ENCODE data around the gene ACCS. TPM values are rescaled to one million over a fixed set of nuclear protein-coding genes. Genes with fewer than 3 reads are reported as not detected.

Gene ACCS
- total and polyA plus RNA-seq, 3 donors from 2014 or later, result 33.4 to 65.4 (median 63.0) TPM

DNA sequence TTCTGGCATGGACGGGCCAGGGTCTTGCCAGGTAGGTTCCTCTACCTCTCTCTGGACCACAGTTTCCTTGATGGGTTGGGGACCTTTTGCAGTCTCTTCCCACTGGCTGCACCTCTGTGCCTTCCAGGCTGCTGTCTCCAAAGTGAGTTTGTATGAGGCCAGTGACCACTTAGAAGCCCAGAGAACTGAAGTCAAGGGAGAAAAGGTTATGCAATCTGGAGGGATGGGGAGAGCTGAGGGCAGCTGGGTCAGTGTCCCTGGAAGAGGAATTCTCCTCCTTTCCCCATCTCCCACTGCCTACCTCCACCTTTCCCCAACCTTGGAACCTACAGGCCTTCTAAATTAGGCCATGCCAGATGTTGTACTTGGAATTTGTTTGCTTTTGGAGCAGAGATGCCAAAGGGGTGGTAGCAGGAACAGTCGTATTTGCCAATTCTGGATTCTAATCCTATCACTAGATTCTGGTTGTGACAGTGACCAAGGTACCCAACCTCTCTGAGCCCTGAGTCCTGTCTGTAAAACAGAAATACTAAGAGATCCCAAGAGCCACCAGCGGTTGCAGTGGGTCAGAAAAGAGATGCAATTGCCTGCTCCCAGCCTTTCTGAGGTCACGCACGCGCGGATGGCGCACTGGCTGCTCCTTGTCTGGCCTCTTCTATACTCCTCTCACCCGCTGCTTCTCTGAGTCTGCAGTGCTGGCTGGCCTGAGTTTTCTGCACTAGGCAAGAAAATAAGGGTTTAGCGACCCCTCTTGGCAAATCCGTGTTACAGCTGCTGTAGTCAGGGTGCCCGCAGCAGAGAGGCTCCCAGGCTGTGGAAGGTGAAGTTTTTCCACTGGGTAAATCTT lies 29.0 kb upstream of the ACCS start:
- peak; percentile 94 for DNase-seq
- intact Hi-C loops (cut with DNase I; ENCODE audit: low total_unique reads), result loop anchor here (5.0 to 10.0 kb wide), 2 partner anchors 92 to 150 kb away; partner anchors contain the start of gene C11orf96
- WGBS, 2 donors, result 33 to 38% methylated on average over 12 of the region's 12 CpGs

DNA sequence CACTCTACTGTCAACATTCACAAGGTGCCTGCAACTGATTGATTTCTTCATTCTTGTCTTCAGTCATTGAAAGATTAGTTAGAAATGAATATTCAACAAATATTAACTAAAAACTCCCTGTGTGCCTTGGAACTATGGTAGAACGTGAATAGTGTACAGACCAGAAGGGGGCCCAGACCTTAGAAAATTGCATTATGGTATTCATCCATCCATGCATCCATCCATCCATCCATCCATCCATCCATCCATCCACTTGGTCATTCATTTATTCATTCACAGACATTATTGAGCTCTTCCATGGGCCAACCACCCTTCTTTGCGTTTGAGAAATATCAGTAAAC lies 28.4 kb upstream of the ACCS start:
- TF ChIP-seq, protein P1, sequence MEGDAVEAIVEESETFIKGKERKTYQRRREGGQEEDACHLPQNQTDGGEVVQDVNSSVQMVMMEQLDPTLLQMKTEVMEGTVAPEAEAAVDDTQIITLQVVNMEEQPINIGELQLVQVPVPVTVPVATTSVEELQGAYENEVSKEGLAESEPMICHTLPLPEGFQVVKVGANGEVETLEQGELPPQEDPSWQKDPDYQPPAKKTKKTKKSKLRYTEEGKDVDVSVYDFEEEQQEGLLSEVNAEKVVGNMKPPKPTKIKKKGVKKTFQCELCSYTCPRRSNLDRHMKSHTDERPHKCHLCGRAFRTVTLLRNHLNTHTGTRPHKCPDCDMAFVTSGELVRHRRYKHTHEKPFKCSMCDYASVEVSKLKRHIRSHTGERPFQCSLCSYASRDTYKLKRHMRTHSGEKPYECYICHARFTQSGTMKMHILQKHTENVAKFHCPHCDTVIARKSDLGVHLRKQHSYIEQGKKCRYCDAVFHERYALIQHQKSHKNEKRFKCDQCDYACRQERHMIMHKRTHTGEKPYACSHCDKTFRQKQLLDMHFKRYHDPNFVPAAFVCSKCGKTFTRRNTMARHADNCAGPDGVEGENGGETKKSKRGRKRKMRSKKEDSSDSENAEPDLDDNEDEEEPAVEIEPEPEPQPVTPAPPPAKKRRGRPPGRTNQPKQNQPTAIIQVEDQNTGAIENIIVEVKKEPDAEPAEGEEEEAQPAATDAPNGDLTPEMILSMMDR (IDR thresholded peaks at IDR 0.05), result no peak
- no peak for TF ChIP-seq POLR2A (IDR thresholded peaks at IDR 0.05)
- 88 to 89% methylated on average over 2 of the region's 2 CpGs for WGBS, 2 donors

More for the DNA sequence above, 29.0 kb upstream of the ACCS start:
- peak overlapping the region; percentile 31 to 47 for H3K27ac ChIP-seq
- no peaks in the 10 kb centered on the region for H3K36me3 ChIP-seq (ENCODE audit: low read depth, missing control alignments)
- no peaks in the 10 kb centered on the region for H3K9me3 ChIP-seq
- H3K4me3 ChIP-seq, result no peak overlapping the region
- peaks cover 22% of the 10 kb centered on the region for H3K4me1 ChIP-seq
- H3K27me3 ChIP-seq, result no peaks in the 10 kb centered on the region
- TF ChIP-seq POLR2A (IDR thresholded peaks at IDR 0.05), result no peak
- TF ChIP-seq, protein P1 (IDR thresholded peaks at IDR 0.05), result peak; percentile 71 to 82 (median 79)

DNA sequence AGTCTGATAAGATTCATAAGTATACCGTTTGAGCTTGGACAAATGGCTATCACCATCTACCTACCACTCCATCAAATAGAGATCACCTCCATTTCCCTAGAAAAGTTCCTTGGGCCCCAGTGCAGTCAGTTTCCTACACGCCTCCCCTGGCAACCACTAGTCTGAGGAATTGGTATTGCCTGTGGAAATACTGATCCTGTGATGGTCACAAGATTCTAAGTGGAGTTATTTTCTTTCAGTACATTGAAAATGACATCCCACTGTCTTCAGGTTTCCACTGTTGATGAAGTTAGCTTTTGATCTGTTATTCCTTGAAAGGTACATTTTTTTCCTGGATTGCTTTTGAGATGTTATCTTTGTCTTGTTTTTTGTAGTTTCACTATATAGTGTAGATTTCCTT lies 22.9 kb upstream of the ACCS start:
- H3K4me3 ChIP-seq, result no peak overlapping the region
- H3K27me3 ChIP-seq, result no peaks in the 10 kb centered on the region
- H3K27ac ChIP-seq, result no peak overlapping the region
- intact Hi-C loops (cut with DNase I; ENCODE audit: low total_unique reads), result no loop called here
- H3K9me3 ChIP-seq, result no peaks in the 10 kb centered on the region
- H3K4me1 ChIP-seq, result no peaks in the 10 kb centered on the region
- no peak for DNase-seq
- TF ChIP-seq, protein P1 (IDR thresholded peaks at IDR 0.05), result no peak
- no peak for TF ChIP-seq POLR2A (IDR thresholded peaks at IDR 0.05)
- 90 to 95% methylated on average over 2 of the region's 2 CpGs for WGBS, 2 donors
- H3K36me3 ChIP-seq (ENCODE audit: low read depth, missing control alignments), result no peaks in the 10 kb centered on the region

More for the DNA sequence above, 28.4 kb upstream of the ACCS start:
- Histone ChIP-seq H3K27ac (no peak overlapping the region), H3K36me3 (ENCODE audit: low read depth, missing control alignments) (no peaks in the 10 kb centered on the region), H3K27me3 (no peaks in the 10 kb centered on the region), H3K4me1 (peaks cover 16% of the 10 kb centered on the region), H3K4me3 (no peak overlapping the region), H3K9me3 (no peaks in the 10 kb centered on the region)
- intact Hi-C loops (cut with DNase I; ENCODE audit: low total_unique reads), result loop anchor here (5.0 to 10.0 kb wide), 2 partner anchors 93 to 150 kb away; partner anchors contain the start of gene C11orf96
- DNase-seq, result no peak

DNA sequence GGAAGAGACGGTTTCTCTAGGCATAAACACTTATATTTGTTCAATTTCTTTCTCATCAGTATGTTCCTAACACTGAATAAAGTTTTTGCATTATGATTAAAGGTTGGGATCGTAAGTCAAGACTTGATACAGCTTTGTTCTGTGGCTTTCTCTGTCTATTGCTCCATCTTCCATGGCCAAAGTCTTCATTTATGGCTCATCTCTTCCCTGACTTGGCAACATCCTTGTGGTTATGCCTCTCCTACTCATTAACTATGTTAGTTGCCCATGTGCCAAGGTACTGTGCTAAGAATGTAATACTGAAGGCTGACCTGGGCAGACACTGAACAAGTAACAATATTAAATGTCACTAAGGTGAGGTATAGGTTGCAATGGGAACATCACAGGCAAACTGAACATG lies 19.9 kb upstream of the ACCS start:
- Histone ChIP-seq H3K36me3 (ENCODE audit: low read depth, missing control alignments) (no peaks in the 10 kb centered on the region), H3K4me1 (no peaks in the 10 kb centered on the region), H3K4me3 (no peak overlapping the region), H3K27me3 (no peaks in the 10 kb centered on the region), H3K27ac (no peak overlapping the region), H3K9me3 (no peaks in the 10 kb centered on the region)
- intact Hi-C loops (cut with DNase I; ENCODE audit: low total_unique reads), result no loop called here
- 91 to 98% methylated on average over 2 of the region's 2 CpGs for WGBS, 2 donors
- DNase-seq, result no peak
- TF ChIP-seq POLR2A (IDR thresholded peaks at IDR 0.05), result no peak
- TF ChIP-seq, protein P1 (IDR thresholded peaks at IDR 0.05), result no peak

Data from testis (tissue), 3 donors.